Measurements from ENCODE around the gene ELF2. TPM values are rescaled to one million over a fixed set of nuclear protein-coding genes. Genes with fewer than 3 reads are reported as not detected.

The ELF2 gene
- total and polyA plus RNA-seq, 2 of the 8 experiments (the other 6 are each of a cell fraction or from before 2014, with no cell fraction given) = 21.1 to 44.3 TPM

- TF ChIP-seq BCL11A (IDR thresholded peaks at IDR 0.05; ENCODE audit: low read depth in 2 of 2, low read length in 2 of 2) = no peak
Measured at GRCh38 chr4:139210486-139210885, 33.5 kb upstream of the ELF2 start (continued).
